Measurements from ENCODE around the gene EIF1.
"Not testable (repeated sequence)": the region's sequence is repeated elsewhere in the genome, so short reads cannot be mapped to it uniquely, and the experiment has no call there.

Gene EIF1

DNA sequence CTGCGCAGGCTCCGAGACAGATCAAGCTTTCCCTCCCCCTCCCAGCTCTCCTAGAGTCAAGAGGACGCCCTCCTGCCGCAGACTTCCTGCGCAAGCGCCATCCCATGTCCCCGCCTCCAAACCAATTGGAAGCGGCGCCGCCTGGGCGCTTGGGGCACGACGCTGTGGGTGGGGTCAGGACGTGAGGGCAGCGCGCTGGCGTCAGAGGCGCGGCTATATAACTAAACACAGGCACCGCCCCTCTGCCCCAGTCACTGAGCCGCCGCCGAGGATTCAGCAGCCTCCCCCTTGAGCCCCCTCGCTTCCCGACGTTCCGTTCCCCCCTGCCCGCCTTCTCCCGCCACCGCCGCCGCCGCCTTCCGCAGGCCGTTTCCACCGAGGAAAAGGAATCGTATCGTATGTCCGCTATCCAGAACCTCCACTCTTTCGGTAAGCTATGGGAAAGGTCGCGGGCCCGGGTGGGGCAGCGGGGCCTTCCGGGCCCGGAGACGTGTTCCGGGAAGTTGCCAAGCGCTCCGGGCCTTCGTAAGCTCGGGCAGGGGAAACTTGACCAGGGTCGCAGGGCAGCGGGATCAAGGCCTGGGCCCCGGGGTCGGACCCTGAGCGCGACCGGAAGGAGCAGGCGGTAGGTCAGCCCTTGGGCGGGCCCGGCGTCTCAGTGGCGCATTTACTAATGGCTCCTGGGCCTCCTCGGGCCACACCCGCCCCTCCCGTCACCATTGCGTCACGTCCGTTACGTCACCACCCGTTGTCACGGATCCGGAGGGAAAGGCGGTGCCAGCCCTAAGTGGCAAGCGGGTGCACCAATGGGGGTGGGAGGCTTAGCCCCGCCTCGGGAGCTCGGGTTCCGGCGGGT lies at the start of gene EIF1:
EIF1 (plus strand) TSS at position 245 of the 856 bp plus-strand sequence; CDS start at position 399, 154 bp downstream.
- DNase-seq (ENCODE audit: low read depth in 1 of 2, low spot score in 1 of 2), result peak; percentile 98 to 100

DNA sequence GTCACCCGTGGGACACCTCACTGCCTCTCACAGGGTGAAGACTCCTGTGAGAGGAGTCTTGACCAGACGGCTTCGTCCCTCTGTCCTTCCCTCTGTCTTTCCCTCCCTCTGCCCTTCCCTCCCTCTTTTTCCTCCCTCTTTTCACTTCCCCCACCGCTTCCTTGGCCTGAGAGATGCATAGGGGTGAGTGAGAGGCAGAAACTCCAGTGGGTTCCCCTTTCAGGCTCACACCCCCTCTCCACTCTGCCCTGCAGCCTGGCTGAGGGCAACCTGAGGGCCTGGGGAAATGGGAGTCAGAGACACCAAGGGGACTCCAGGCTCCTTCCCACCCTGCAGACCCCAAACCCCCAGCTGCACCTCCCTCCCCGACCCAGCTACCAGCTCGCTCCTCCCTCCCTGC lies 49.7 kb upstream of the EIF1 start:
- no peak for DNase-seq (ENCODE audit: low read depth in 1 of 2, low spot score in 1 of 2)

DNA sequence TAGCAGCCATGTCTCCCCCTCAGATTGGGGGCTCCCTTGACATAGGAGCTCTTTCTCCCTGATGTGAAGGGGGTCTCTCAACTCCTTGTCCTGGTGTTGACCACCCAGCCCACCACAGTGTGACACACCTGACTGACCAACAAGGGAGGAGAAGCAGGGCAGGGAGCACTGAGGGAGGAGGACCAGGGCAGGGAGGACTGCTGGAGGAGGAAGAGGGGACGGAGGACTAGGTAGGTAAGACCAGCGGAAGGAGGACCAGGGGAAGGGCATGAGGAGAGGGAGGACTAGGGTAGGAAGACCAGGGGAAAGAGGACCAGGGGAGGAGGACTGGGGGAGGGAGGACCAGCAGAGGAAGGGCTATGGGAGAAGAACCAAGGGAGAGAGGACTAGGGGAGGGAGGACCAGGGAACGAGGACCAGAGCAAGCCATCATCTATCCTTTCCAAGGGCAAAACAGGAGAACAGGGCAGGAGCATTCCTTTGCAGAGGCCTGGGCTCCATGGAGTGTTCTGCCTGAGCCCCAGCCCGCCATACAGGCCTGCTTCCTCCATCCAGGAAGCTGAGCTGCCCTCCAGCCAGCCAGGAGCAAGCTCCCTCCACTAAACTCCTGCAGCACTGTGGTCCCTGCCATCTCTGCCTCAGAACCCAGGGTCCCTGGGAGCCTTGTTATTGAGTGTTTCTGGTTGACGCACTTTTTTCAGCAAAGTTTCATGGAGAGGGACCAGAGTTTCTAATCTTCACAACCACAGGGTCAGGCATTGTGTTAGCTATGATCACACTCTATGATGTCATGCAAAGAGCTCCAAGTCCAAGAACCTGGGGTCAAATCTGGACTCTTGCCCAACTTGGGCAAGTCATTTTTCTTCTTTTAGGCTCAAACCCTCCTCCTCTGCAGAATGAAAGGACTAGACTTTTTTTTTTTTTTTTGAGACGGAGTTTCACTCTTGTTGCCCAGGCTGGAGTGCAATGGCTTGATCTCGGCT lies 48.9 kb upstream of the EIF1 start:
- DNase-seq (ENCODE audit: low read depth in 1 of 2, low spot score in 1 of 2), result no peak

DNA sequence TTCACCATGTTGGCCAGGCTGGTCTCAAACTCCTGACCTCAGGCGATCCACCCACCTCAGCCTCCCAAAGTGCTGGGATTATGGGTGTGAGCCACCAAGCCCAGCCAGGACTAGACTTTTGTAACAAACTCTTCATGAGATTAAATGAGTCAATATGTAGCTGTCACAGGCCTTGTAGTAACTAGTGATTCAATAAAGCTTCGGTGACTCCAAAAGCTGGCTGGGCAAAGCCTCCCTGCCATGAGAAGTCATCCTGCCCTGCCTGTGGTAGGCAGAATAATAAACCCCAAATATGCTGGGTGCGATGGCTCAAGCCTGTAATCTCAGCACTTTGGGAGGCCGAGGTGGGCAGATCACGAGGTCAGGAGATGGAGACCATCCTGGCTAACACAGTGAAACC lies 48.1 kb upstream of the EIF1 start:
- not testable (repeated sequence) for DNase-seq (ENCODE audit: low read depth in 1 of 2, low spot score in 1 of 2)

DNA sequence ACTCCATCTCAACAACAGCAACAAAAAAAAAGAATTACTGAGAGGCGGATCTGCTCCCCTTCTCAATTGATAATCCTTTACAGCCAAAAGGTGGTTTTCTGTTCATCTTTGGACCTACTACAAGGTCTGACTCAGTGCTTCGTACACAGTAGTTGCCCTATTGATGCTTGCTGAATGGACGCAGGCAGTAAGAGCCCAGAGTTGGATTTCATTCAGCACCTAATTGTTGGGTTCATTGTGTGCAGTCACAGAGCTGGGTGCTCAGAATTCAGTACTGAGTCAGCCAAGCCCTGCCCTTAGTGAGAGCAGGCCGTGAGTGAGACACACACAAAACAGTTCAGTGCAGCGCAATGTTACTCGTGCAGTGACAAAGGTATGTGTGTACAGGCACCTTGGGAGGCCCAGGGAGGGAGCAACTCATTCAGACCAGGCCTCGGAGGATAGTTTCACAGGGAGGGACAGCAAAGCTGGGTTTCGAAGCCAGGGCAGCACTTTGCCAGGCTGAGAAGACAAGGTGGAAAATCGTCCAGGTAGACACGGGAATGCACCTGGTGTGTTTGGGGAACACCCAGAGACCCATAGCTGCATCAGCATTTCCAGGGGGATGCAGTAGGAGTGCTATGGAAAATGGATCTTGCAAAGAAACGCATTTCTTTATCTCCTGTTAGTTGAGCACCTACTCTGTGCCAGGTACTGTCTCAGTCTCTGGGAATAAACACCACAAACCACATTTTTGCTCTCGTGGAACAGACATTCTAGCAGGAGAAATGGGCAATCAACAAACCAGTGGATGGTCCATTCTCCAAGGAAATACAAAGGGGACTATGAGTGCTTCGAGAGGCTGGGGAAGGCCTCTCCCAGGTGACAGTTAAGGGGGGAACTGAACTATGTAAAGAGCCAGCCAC lies 46.2 kb upstream of the EIF1 start:
- DNase-seq (ENCODE audit: low read depth in 1 of 2, low spot score in 1 of 2), result no peak

DNA sequence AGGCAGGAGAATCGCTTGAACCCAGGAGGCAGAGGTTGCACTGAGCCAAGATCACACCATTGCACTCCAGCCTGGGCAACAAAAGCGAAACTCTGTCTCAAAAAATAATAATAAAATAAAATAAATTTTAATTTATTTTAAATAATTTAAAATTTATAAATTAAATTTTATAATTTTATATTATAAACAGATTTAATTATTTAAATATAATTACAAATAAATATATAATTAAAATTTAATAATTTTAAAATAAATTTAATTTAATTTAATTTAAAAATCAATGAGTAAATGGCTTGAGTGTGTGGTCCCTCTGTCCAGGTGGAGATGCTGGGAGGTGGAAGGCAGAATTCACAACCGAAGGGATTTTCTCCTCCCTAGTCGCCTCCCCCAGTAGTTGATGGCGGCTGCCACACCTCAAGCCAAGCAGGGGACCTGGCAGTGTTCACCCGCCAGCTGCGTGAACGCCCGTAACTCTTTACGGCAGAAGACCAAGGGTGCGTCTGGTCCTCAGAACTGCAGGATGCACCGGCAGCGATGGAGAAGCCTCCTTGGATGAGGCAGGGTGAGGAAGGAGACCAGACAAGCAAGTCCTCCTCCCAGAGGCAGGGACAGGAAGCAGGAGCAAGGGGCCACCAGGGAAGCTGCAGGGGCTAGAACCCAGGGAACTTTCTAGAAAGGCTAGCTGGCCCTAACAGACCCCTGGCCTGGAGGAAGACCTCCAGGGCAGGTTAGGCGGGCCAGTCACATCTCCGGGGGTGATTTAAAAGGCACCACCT lies 41.5 kb upstream of the EIF1 start:
- no peak for DNase-seq (ENCODE audit: low read depth in 1 of 2, low spot score in 1 of 2)

DNA sequence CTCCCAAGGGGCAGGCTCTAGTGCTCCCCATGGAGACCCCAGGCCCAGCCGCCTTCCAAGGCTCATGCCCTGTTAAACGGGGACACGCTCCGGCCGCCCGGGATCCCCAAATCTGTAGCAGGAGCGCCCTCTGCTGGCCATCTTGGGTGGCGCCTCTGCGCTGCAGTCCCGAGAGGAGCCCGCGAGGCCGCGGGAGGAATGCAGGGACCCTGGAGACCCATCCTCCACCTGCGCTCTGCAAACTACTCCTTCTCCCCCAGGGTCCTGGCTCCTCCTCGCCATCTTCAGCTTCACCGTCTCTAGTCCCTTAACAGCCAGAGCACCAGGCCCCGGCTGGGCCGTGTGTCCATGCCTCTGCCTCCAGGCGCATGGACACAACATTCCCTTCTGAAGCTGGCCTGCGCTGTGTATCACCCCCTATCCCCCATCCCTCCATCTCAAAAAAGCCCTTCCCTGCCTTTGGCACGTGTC lies 40.7 kb upstream of the EIF1 start:
- peak; percentile 75 to 87 for DNase-seq (ENCODE audit: low read depth in 1 of 2, low spot score in 1 of 2)

DNA sequence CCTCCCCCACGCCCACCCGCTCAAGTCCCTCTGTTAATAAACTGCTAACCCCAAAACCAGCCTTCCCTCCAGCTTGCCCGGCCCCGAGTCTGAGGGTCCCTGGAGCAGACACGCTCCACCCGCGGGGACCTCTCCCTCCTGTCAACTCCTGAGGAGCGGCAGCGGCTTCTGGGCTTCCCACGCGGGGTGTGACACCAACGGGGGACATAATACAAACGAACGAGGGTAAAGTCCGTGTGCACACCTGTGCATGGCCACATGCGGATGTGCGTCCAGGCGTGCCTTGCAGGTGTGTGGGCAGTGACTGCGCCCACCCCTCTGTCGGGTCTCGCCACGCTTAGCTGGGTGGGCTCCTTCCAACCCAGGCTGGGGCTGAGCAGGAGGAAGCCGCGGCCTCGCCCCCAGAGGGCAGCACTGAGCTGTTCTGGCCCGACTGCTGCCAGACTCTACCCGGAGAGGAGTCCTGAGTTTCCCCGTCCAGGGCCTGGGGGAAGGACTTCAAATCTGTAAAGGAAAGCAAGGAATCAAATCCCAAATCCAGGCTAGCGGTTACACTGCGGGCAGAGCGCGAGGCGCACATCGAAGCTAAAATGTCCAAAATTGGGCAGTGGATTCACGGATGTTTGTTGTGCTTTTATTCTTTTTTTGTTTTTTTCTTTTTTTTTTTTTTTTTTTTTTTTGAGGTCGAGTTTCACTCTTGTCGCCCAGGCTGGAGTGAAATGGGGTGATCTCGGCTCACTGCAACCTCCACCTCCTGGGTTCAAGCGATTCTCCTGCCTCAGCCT lies 40.1 kb upstream of the EIF1 start:
- DNase-seq (ENCODE audit: low read depth in 1 of 2, low spot score in 1 of 2), result peak; percentile 73 to 82

DNA sequence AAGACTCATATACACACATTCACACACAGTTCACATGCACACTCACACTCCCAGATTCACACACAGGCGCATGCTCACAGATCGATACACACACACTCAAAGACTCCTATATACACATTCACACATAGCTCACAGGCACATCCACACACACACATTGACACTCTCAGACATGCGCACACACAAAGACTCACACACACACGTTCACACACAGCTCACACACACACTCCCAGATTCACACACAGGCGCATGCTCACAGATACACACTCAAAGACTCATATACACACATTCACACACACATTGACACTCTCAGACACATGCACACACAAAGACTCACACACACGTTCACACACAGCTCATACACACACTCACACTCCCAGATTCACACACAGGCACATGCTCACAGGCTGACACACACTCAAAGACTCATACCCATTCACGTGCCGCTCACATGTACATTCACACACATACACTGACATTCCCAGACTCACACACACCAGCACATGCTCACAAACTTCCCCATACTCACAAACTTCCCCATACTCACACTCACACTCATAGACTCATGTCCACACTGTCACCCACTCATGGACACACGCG lies 38.7 kb upstream of the EIF1 start:
- DNase-seq (ENCODE audit: low read depth in 1 of 2, low spot score in 1 of 2), result no peak

DNA sequence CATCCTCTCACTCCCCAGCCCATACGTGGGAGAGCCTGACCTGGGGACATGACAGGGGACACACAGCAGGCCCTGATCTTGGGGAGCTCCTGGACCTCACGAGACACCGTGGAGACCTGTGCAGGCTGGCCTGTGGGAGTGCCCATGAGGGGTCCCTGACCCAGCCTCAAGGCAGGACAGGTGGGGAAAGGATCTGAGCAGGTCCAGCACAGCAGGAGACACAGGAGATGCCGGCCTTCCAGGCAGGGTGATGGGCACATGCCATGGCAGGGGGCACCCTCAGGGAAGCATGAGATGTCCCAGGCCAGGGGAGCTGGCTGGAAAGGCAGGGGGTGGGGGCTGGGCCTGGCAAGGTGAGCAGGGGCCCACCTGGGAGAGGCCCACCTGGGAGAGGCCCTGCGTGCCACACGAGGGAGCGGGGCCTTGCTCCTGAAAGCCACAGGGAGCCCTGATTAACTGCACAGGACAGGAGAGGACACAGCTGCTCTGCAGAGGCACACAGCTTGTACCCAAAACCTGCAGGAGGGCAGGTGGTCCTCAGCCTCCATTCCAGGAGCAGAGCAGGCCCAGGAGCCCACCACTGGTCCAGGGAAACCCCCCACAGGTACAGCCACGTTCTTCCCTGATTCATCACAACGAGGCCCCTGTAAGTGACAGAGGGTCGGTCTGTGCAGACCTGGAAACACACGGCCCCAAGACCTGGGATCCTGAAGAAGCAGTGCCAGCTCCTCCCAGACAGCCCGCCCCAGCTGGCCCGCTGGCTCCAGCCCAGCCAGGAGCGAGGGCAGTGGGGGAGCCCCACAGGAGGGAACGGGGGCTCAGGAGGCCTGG lies 37.7 kb upstream of the EIF1 start:
- DNase-seq (ENCODE audit: low read depth in 1 of 2, low spot score in 1 of 2), result no peak

DNA sequence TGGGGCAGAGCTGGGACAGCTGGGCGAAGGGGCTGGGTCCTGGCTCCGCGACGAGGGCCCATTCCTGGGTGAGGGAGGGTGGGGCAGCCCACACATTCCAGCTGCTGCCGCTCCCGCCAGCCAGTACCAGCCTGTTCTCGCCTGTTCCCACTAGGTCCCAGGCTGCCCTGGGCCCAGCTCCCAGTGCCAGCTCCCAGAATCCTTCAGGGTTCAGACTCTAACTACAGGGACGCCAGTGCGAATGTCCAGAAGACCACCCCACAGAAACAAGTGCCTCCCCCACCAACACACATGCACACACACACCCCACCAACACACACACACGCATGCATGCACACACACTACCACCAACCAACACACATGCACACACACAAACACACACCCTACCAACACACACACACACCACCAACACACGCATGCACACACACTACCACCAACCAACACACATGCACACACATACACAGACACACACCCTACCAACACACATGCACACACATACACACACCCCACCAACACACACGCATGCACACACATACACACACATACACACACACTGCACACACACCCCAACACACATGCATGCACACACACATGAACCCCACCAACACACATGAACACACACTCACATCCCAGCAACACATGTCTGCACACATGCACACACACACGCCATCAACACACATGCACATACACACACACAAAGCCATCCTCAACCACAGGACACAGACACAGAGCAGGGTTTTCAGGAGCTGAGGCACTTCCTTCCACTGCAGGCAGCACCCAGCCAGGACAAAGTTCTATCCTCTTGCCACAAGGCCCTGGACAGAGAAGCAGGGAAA lies 36.8 kb upstream of the EIF1 start:
- DNase-seq (ENCODE audit: low read depth in 1 of 2, low spot score in 1 of 2), result no peak

DNA sequence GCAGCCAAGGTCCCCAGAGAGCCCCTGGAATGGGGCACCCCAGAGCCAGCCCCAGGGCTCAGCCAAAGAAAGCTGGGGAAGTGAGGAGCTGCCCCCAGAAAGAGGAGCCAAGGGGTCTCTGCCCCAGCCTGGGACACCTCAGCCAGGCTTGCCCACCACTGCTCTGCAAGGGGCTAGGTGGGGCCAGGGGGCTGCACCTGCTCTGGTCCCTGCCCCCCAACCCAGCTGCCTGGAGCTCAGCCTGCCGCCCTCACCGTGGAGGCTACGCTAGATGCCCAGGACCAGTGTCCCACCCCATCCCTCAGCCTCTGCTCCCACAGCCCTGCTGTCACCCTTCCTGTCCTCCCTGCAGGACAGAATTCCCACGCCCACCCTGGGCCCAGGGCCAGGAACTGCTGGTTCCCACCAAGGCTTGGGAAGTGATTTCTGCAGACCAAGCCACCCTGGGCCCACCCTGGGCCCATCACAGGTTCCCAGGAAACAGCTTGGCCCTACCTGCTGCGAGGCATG lies 36.2 kb upstream of the EIF1 start:
- no peak for DNase-seq (ENCODE audit: low read depth in 1 of 2, low spot score in 1 of 2)

DNA sequence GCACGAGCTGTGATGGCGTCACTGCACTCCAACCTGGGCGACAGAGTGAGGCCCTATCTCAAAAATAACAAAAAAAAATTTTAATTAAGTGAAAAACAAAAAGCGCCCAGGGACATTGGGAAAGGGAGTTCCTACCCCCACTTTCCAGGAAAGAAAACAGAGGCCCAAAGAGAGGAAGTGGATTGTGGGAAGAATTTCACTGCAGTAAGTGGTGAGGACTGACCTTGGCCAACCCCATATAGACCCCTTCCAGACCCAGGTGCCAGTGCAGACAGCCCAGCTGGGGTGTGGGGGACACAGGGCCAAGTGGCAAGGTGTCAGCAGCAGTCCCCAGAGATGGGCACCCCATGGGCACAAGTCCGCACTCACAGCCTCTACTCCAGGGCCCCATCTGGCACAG lies 35.3 kb upstream of the EIF1 start:
- no peak for DNase-seq (ENCODE audit: low read depth in 1 of 2, low spot score in 1 of 2)

DNA sequence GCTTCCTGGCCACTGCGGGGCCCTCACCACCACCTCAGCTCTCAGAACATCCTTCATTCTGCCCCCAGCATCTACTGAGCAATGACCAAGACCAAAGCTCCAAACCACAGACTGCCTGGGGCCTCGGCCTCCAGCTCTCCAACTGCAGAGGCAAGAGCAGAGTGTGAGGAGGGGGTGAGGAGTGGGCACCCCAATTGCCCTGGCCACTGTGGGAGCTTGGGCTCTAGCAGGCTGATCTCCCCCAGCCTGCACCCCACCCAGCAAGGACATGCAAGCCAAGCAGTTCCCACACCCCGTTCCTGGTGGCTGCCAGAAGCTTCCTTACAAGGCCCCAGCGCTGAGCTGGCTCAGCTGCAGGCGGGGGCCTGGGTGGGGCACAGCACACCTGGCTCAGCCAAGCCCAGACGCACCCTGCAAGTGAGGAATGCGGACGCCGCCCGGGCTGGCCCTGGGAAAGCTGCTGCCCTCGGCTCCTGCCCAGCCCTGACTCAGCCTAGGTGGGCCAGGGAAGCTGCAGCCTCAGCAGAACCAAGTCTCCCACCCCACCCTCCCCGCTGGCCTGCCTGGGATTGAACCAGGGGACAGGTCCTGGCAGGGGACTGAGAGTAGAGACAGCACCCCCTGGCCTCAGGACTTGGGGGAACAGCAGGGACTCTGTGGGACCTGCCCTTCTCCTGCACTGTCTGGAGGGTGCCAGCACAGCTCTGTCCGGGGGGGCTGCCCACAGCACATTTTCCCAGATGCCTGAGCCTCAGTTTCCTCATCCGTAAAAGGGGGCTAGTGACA lies 34.6 kb upstream of the EIF1 start:
- DNase-seq (ENCODE audit: low read depth in 1 of 2, low spot score in 1 of 2), result no peak

DNA sequence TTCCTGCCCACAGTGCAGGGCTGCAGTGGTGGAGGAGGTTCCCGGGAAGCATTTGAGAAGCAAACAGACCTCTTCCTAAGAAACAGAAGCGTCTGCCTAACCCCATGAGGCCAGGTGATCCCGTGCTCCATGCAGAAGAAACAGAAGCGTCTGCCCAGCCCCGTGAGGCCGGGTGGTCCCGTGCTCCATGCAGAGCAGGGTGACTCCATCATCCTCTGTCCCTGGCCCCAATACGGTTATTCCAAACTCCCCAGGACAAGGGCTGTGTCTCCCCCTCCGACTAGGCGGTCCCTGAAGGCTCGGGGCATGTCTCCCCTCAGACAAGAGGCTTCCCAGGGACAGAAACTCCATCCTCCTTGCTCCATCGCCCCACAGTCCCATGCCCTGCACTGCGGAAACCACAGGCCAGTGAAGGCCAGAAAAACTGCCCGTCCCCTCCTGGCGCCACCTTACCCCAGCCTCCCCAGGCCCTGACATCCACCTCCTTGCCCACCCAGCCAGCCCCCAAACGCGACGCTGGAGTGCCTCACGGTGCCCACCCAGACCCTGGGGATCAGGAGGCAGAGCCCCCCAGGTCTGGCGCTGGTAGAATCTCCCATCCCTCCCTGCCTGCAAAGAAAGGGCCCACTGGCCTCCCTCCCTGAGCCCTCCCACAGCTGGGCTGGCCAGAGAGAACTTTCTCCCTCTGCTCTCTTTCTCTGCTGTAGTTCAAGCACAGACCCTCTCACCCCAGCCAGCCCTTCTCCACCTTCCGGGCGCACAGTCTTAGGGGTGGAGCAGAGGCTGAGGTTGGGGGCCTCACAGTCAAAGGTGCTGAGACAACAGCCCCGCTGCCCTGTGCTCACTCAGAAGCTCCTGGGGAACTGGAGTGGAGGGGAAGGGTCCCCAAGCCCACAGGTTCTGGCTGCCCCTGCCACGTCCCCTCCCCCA lies 33.7 kb upstream of the EIF1 start:
- DNase-seq (ENCODE audit: low read depth in 1 of 2, low spot score in 1 of 2), result no peak

Measured in stimulated activated CD4-positive, alpha-beta T cell treated with anti-CD3 and anti-CD28 coated beads, Interleukin-15, amount 100 ng/mL, for 1 hour (primary cell).